ENCODE data around the gene CYB561A3. TPM values are rescaled to one million over a fixed set of nuclear protein-coding genes. Genes with fewer than 3 reads are reported as not detected.

The CYB561A3 gene
- total RNA-seq, 2 experiments from 2014 or later, result 28.1 to 63.8 TPM

DNA sequence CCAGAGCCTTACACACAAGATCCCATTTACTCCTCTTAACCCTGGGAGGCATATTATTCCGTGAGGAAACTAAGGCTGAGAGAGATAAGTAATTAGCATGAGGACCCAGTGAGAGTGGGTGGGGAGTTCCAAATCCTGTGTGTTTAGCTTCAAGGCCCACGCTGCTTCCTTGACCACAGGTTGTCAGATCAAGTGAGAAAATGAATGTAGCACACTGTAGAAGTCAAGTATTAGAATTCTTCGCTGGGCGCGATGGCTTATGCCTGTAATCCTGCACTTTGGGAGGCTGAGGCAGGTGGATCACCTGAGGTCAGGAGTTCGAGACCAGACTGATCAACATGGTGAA, 3.8 kb downstream of the CYB561A3 start:
- no peak for DNase-seq (ENCODE audit: low spot score)
- no peaks in the 10 kb centered on the region for H3K9me3 ChIP-seq (ENCODE audit: low read length)
- H3K27ac ChIP-seq (ENCODE audit: low read depth, low read length, poor library complexity, severe bottlenecking), result peak overlapping the region; percentile 94
- intact Hi-C loops (cut with micrococcal nuclease; ENCODE audit: unreplicated experiment), result loop anchor here (1.0 kb wide), 2 partner anchors 22 to 197 kb away; partner anchors contain the start of gene VPS37C
- no peaks in the 10 kb centered on the region for H3K9me2 ChIP-seq (ENCODE audit: insufficient read depth, low read length)
- H3K79me2 ChIP-seq (ENCODE audit: insufficient read depth, low read depth, low read length), result peaks cover 33% of the 10 kb centered on the region
- peaks cover 24% of the 10 kb centered on the region for H3K36me3 ChIP-seq (ENCODE audit: insufficient read depth, low read length)
- POLR2A ChIA-PET, result interaction anchor here (0.7 to 3.4 kb wide), 7 partner anchors 8 to 27 kb away, joined by 3 to 23 read pairs (median 6); no protein-coding TSS in a partner anchor
- H3K4me1 ChIP-seq (ENCODE audit: insufficient read depth, low read length, poor library complexity, severe bottlenecking), result peaks cover 63% of the 10 kb centered on the region
- CTCF ChIA-PET (ENCODE audit: unreplicated experiment), result interaction anchor here (1.2 kb wide), 1 partner anchor 22 kb away, joined by 3 read pairs; no protein-coding TSS in a partner anchor
- H4K20me1 ChIP-seq (ENCODE audit: insufficient read depth, low read length), result no peaks in the 10 kb centered on the region
- TF ChIP-seq EZH2phosphoT487 (IDR thresholded peaks at IDR 0.05; ENCODE audit: borderline replicate concordance, low read depth, low read length), result no peak
- TF ChIP-seq, protein P1, sequence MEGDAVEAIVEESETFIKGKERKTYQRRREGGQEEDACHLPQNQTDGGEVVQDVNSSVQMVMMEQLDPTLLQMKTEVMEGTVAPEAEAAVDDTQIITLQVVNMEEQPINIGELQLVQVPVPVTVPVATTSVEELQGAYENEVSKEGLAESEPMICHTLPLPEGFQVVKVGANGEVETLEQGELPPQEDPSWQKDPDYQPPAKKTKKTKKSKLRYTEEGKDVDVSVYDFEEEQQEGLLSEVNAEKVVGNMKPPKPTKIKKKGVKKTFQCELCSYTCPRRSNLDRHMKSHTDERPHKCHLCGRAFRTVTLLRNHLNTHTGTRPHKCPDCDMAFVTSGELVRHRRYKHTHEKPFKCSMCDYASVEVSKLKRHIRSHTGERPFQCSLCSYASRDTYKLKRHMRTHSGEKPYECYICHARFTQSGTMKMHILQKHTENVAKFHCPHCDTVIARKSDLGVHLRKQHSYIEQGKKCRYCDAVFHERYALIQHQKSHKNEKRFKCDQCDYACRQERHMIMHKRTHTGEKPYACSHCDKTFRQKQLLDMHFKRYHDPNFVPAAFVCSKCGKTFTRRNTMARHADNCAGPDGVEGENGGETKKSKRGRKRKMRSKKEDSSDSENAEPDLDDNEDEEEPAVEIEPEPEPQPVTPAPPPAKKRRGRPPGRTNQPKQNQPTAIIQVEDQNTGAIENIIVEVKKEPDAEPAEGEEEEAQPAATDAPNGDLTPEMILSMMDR (conservative IDR thresholded peaks at IDR 0.05; ENCODE audit: low read length), result no peak
- no TSS peak for BruUV-seq (replicated peaks)
- peak overlapping the region; percentile 82 for H3K4me2 ChIP-seq (ENCODE audit: low read length)
- peak overlapping the region; percentile 55 for H3K4me3 ChIP-seq (ENCODE audit: low read depth, low read length, poor library complexity, severe bottlenecking)
- peak overlapping the region; percentile 9; the same call in 1 of the 2 replicates for H2AFZ ChIP-seq (ENCODE audit: low read length)

DNA sequence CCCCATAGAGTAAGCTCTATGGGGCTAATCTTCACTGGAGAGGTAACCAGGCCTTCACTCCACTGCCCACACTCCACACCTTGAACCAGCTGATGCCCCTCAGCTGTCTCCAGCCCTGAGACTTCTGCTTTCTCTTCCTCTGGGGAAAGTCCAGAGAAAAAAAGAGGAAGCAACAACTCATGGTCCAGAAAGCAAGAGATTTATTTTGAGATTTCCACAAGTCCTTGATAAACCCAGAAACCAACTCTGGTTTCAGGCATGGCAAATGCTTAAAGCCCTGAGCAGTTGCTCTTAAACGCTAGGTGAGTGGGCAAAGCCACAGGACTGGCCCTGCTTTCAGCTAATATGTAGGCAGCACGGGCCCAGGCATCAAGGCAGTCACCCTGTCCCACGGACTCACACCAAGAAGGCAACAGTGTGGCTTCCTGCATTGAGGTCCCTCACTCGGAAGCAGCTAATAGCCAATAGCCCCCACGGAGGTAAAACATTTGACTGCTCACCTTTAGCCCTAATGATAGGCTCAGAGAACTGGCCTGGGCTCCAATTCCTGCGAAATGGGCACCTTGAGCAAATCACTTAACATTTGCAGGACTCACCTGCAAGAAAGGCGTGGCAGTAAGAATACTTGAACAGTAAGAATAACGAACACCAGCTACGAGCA, 4.3 kb downstream of the CYB561A3 start:
- Histone ChIP-seq H3K4me3 (ENCODE audit: low read depth, low read length, poor library complexity, severe bottlenecking) (peak overlapping the region; percentile 55), H3K79me2 (ENCODE audit: insufficient read depth, low read depth, low read length) (peaks cover 28% of the 10 kb centered on the region), H3K9me2 (ENCODE audit: insufficient read depth, low read length) (no peaks in the 10 kb centered on the region), H3K27ac (ENCODE audit: low read depth, low read length, poor library complexity, severe bottlenecking) (peak overlapping the region; percentile 94), H3K36me3 (ENCODE audit: insufficient read depth, low read length) (peaks cover 29% of the 10 kb centered on the region), H3K4me1 (ENCODE audit: insufficient read depth, low read length, poor library complexity, severe bottlenecking) (peaks cover 63% of the 10 kb centered on the region), H3K4me2 (ENCODE audit: low read length) (peak overlapping the region; percentile 82), H3K9me3 (ENCODE audit: low read length) (no peaks in the 10 kb centered on the region), H2AFZ (ENCODE audit: low read length) (peak overlapping the region; percentile 9; the same call in 1 of the 2 replicates), H4K20me1 (ENCODE audit: insufficient read depth, low read length) (no peaks in the 10 kb centered on the region)
- intact Hi-C loops (cut with micrococcal nuclease; ENCODE audit: unreplicated experiment), result loop anchor here (1.0 kb wide), 2 partner anchors 21 to 196 kb away; partner anchors contain the start of gene VPS37C
- ChIA-PET POLR2A (interaction anchor here (0.7 to 3.4 kb wide), 7 partner anchors 8 to 28 kb away, joined by 3 to 23 read pairs (median 6); no protein-coding TSS in a partner anchor), CTCF (ENCODE audit: unreplicated experiment) (interaction anchor here (2.5 kb wide), 1 partner anchor 21 kb away, joined by 19 read pairs; no protein-coding TSS in a partner anchor)
- TF ChIP-seq, protein P1 (conservative IDR thresholded peaks at IDR 0.05; ENCODE audit: low read length), result no peak
- TF ChIP-seq EZH2phosphoT487 (IDR thresholded peaks at IDR 0.05; ENCODE audit: borderline replicate concordance, low read depth, low read length), result no peak
- peak; percentile 87 for DNase-seq (ENCODE audit: low spot score)
- BruUV-seq (replicated peaks), result no TSS peak

Data from OCI-LY7 (cell line).